GM18505 (cell line): ENCODE measurements around the gene STK32C.
"Not testable (repeated sequence)": the region's sequence is repeated elsewhere in the genome, so short reads cannot be mapped to it uniquely, and the experiment has no call there.

Source experiments
- ATAC-seq: cut with Tn5 transposase; IDR thresholded peaks from one replicate; pipeline ENCODE4 v1.9.1; 2021; ENCODE audit not compliant: unreplicated experiment
- POLR2A ChIP-seq: IDR thresholded peaks from 4 replicates; pipeline ENCODE4 v1.6.1; 2011; ENCODE audit warnings: borderline replicate concordance; ENCODE audit not compliant: insufficient read depth, insufficient read length; ENCODE audit errors: extremely low read depth

STK32C gene

GRCh38 chr10:132273966-132274365, 33.8 kb downstream of the STK32C start:
- no peak for TF ChIP-seq POLR2A
- ATAC-seq: no peak

GRCh38 chr10:132273304-132273944, 34.3 kb downstream of the STK32C start:
- no peak for ATAC-seq
- no peak for TF ChIP-seq POLR2A

- no peak for TF ChIP-seq POLR2A
- no peak for ATAC-seq
Measured at GRCh38 chr10:132272231-132272971, 35.3 kb downstream of the STK32C start.

GRCh38 chr10:132271458-132272230, 36.1 kb downstream of the STK32C start:
- no peak for TF ChIP-seq POLR2A
- ATAC-seq: no peak

- no peak for TF ChIP-seq POLR2A
Measured at GRCh38 chr10:132270721-132271457, 36.9 kb downstream of the STK32C start.

GRCh38 chr10:132270256-132270655, 37.5 kb downstream of the STK32C start:
- no peak for TF ChIP-seq POLR2A
- no peak for ATAC-seq

More at GRCh38 chr10:132270721-132271457, 36.9 kb downstream of the STK32C start:
- no peak for ATAC-seq

- no peak for ATAC-seq
- no peak for TF ChIP-seq POLR2A
Measured at GRCh38 chr10:132269266-132270230, 38.2 kb downstream of the STK32C start.

- ATAC-seq: not testable (repeated sequence)
Measured at GRCh38 chr10:132267916-132268315, 39.8 kb downstream of the STK32C start.

- ATAC-seq: no peak
- no peak for TF ChIP-seq POLR2A
Measured at GRCh38 chr10:132266594-132267161, 41.1 kb downstream of the STK32C start.

GRCh38 chr10:132265890-132266496, 41.8 kb downstream of the STK32C start:
- no peak for TF ChIP-seq POLR2A
- ATAC-seq: no peak

GRCh38 chr10:132264966-132265889, 42.5 kb downstream of the STK32C start:
- no peak for ATAC-seq
- TF ChIP-seq POLR2A: no peak
